Urinary bladder (tissue), 4 donors: ENCODE results near the gene DCC. TPM values are rescaled to one million over a fixed set of nuclear protein-coding genes. Genes with fewer than 3 reads are reported as not detected.

Experiments
- DNase-seq: peaks from one replicate; pipeline ENCODE4 v3.0.0-alpha.2; 2015; ENCODE audit errors: extremely low spot score
- H3K27ac ChIP-seq: one replicate; pipeline ENCODE4 v1.5.1; 2013; ENCODE audit warnings: low read depth, mild to moderate bottlenecking, moderate library complexity
- H3K36me3 ChIP-seq: one replicate; pipeline ENCODE4 v1.6.1; 2013; ENCODE audit warnings: mild to moderate bottlenecking, moderate library complexity; ENCODE audit not compliant: insufficient read depth
- H3K4me1 ChIP-seq: one replicate; pipeline ENCODE4 v1.6.1; 2013; ENCODE audit warnings: mild to moderate bottlenecking, moderate library complexity; ENCODE audit not compliant: insufficient read depth
- H3K4me3 ChIP-seq: one replicate; pipeline ENCODE4 v1.5.1; 2013; ENCODE audit warnings: low read depth, low read length
- WGBS: extraction: QIAGEN DNeasy Blood & Tissue Kit; methylation state at CpG from one replicate; pipeline ENCODE4 v1.1.7; 2013; 5-methylcytosine and 5-hydroxymethylcytosine counted together
- polyA plus RNA-seq: library from polyadenylated mRNA; stranded (reverse); fragments of 200-250 nt; gene quantifications from one replicate; pipeline ENCODE4 v1.2.3, GENCODE V29; 2013
- total RNA-seq: library from RNA; depleted of rRNA; stranded (reverse); fragments of >200 nt; gene quantifications from one replicate; pipeline ENCODE4 v1.2.3, GENCODE V29; 2014
- donor health status: healthy with polysubstance abuse.
- donor health status: healthy.

DCC gene
- total and polyA plus RNA-seq, 2 donors: 0.08 to 2.0 TPM

GRCh38 chr18:52615943-52616342, 275.9 kb downstream of the DCC start:
- DNase-seq: no peak
- Histone ChIP-seq H3K36me3 (no peaks in the 10 kb centered on the region), H3K27ac (no peak overlapping the region), H3K4me1 (no peaks in the 10 kb centered on the region), H3K4me3 (no peak overlapping the region)
- 71% methylated on average over 3 of the region's 3 CpGs for WGBS

DNA sequence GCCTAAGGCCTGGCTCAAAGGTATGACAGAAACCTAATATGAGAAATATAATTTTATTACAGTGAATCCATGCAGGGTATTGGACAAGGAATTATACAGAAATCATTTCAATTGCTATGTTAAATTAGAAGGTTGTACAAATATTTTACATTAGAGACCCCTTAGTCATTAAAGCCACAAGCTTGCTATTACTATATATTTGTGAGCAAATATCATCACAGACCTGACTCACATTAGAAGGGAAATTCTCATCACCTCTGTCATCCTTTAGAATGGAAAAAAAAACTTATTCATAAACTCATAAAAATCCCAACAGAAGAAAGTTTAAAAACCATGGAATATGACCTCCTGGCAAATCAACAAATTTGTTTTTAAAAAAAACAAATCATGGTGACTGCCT, 277.9 kb downstream of the DCC start:
- Histone ChIP-seq H3K36me3 (no peaks in the 10 kb centered on the region), H3K4me1 (no peaks in the 10 kb centered on the region), H3K4me3 (no peak overlapping the region), H3K27ac (no peak overlapping the region)
- DNase-seq: no peak

GRCh38 chr18:52620926-52621439, 281.0 kb downstream of the DCC start:
- H3K4me1 ChIP-seq: no peaks in the 10 kb centered on the region
- no peak overlapping the region for H3K4me3 ChIP-seq
- 76% methylated on average over 3 of the region's 3 CpGs for WGBS
- H3K36me3 ChIP-seq: no peaks in the 10 kb centered on the region
- no peak for DNase-seq
- no peak overlapping the region for H3K27ac ChIP-seq

GRCh38 chr18:52624702-52625101, 284.7 kb downstream of the DCC start:
- Histone ChIP-seq H3K4me1 (no peaks in the 10 kb centered on the region), H3K4me3 (no peak overlapping the region), H3K27ac (no peak overlapping the region), H3K36me3 (no peaks in the 10 kb centered on the region)
- no peak for DNase-seq
- WGBS: 88% methylated on average over 5 of the region's 5 CpGs

GRCh38 chr18:52636536-52636935, 296.5 kb downstream of the DCC start:
- Histone ChIP-seq H3K27ac (no peak overlapping the region), H3K4me1 (no peaks in the 10 kb centered on the region), H3K4me3 (no peak overlapping the region), H3K36me3 (no peaks in the 10 kb centered on the region)
- 94% methylated on average over 5 of the region's 5 CpGs for WGBS
- no peak for DNase-seq

DNA sequence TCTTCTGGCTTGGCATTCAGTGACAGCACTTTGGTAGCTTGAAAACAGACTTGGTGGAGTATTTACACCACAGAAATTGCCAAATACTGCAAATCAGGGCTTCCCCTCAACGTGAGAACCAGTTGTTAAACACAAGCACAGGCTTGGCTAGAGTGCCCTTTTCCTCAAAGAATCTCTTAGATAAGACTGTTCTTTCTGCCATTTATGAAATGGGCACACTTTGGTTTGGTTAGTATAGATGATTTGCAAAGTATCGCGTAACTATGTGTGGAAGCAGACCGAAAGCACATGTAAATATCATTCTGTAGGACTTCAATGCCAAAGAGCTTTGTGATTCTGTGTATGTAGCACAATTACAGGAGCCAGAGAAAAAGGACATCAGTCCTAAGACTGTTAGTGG, 308.2 kb downstream of the DCC start:
- Histone ChIP-seq H3K27ac (no peak overlapping the region), H3K4me3 (no peak overlapping the region), H3K36me3 (no peaks in the 10 kb centered on the region), H3K4me1 (no peaks in the 10 kb centered on the region)
- 77% methylated on average over 4 of the region's 4 CpGs for WGBS
- DNase-seq: no peak

- Histone ChIP-seq H3K36me3 (no peaks in the 10 kb centered on the region), H3K4me3 (no peak overlapping the region), H3K27ac (no peak overlapping the region), H3K4me1 (no peaks in the 10 kb centered on the region)
- DNase-seq: no peak
- WGBS: 34% methylated on average over 4 of the region's 4 CpGs
These were observed 312.4 kb downstream of the DCC start for GRCh38 chr18:52652391-52652790.

- H3K4me1 ChIP-seq: no peaks in the 10 kb centered on the region
- DNase-seq: no peak
- no peak overlapping the region for H3K27ac ChIP-seq
- 53% methylated on average over 8 of the region's 8 CpGs for WGBS
- no peak overlapping the region for H3K4me3 ChIP-seq
- H3K36me3 ChIP-seq: no peaks in the 10 kb centered on the region
These were observed 317.2 kb downstream of the DCC start for GRCh38 chr18:52657043-52657805.

GRCh38 chr18:52667463-52668065, 327.6 kb downstream of the DCC start:
- Histone ChIP-seq H3K36me3 (no peaks in the 10 kb centered on the region), H3K4me1 (no peaks in the 10 kb centered on the region), H3K27ac (no peak overlapping the region), H3K4me3 (no peak overlapping the region)
- 66% methylated on average over 4 of the region's 4 CpGs for WGBS
- DNase-seq: no peak

DNA sequence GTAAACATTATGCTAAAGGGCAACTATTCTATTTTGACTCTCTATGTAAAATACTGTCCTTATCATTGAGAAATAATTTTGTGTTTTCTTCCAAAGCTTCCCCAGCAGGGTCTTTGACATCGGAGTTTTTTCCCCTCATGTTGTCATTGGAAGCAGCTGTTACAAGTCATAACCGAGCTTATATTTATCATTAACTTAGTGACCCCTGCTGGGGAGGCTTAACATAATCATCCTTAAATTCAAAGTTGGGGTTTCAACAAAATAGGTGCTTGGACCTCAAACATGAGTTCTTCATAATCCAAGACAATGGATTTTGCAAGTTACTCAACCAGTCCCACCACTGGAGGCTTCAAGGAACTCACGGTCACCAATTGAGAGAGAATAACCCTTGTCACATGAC, 330.9 kb downstream of the DCC start:
- H3K27ac ChIP-seq: no peak overlapping the region
- H3K4me3 ChIP-seq: no peak overlapping the region
- 13% methylated on average over 3 of the region's 3 CpGs for WGBS
- H3K36me3 ChIP-seq: no peaks in the 10 kb centered on the region
- no peaks in the 10 kb centered on the region for H3K4me1 ChIP-seq
- DNase-seq: no peak

DNA sequence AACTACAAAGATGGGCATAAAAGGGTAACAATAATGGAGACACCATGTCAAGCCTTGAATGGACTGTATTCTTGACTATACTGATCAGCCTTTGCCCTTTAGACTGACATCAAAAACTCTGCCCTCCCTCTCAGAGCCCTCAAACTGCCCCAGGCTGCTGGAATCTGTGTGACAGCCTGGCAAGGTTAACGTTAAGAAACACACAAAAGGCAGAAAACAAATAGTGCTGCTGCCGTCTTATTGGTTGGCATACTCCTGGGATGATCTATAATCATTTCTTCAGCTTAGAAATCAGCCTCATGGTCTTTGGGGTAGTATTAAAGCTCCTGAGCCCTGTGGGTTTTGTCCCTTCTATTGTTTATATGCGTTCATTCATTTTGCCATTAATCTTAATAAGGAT, 338.0 kb downstream of the DCC start:
- 60% methylated on average over 3 of the region's 3 CpGs for WGBS

DNA sequence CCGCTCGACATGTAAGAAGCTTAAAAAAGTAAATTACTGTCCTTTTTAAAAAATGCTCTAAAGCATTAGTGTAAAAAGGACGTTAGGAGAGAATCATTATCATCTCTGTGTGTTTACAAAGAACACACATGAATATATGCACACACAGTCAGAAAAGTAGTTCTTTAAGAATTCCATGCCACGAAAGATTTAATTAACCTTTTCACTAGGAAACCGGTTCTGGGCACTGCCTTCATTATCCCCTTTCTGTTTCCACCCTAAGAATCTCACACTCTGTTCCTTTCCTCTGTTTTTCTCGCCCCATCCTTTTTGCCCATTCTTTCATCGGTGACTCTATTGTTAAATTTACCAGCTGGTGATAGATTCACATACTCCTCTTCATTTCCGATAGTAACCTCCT, 338.6 kb downstream of the DCC start:
- H3K4me1 ChIP-seq: no peaks in the 10 kb centered on the region
- H3K27ac ChIP-seq: no peak overlapping the region
- no peaks in the 10 kb centered on the region for H3K36me3 ChIP-seq
- 66% methylated on average over 8 of the region's 8 CpGs for WGBS
- no peak overlapping the region for H3K4me3 ChIP-seq
- no peak for DNase-seq

More for the DNA sequence above, 338.0 kb downstream of the DCC start:
- H3K27ac ChIP-seq: no peak overlapping the region
- no peak for DNase-seq
- H3K4me3 ChIP-seq: no peak overlapping the region
- no peaks in the 10 kb centered on the region for H3K36me3 ChIP-seq
- no peaks in the 10 kb centered on the region for H3K4me1 ChIP-seq

- no peak for DNase-seq
- no peaks in the 10 kb centered on the region for H3K36me3 ChIP-seq
- no peak overlapping the region for H3K4me3 ChIP-seq
- no peak overlapping the region for H3K27ac ChIP-seq
- H3K4me1 ChIP-seq: no peaks in the 10 kb centered on the region
- WGBS: 32% methylated on average over 2 of the region's 2 CpGs
These were observed 339.4 kb downstream of the DCC start for GRCh38 chr18:52679354-52679753.

DNA sequence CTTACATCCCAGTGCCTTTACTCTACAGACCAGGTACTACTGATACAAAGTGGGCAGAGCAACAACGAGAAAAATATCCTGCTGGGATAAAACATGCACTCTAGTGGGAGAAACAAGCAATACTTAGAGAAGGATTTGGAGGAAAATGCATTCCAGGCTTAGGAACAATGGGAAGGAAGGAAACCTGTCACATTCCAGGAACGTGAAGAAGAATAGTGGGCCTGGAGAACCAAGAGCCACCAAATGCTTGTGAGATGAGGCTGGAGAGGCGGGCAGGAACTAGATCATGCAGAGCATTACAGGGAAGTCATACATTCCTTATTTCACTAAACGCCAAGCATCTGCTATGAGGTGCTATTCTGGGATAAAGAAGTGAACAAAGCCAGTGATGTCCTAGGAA, 342.3 kb downstream of the DCC start:
- WGBS: 35% methylated on average over 4 of the region's 4 CpGs
- Histone ChIP-seq H3K36me3 (no peaks in the 10 kb centered on the region), H3K4me3 (no peak overlapping the region), H3K4me1 (no peaks in the 10 kb centered on the region), H3K27ac (no peak overlapping the region)
- no peak for DNase-seq
